HG03060 (cell line): ENCODE measurements around the gene SLC16A6.
A peak's percentile ranks its signal among the peaks of the same experiment; 100 is the strongest.
"Not testable (repeated sequence)": the region's sequence is repeated elsewhere in the genome, so short reads cannot be mapped to it uniquely, and the experiment has no call there.

Experiments used
- ATAC-seq: cut with Tn5 transposase; IDR thresholded peaks from one replicate; pipeline ENCODE4 v1.9.1; 2021; ENCODE audit warnings: low read depth, moderate number of reproducible peaks; ENCODE audit not compliant: unreplicated experiment

Gene SLC16A6

GRCh38 chr17:68290955-68291835 is at the start of gene SLC16A6, which contains the start of gene ARSG:
TSS of gene SLC16A6 (minus strand) at chr17:68291127. CDS start at chr17:68278320, 12,807 bp downstream.
TSS of gene ARSG (plus strand) at chr17:68291495. CDS start at chr17:68307494, 15,999 bp downstream.
- ATAC-seq = peak; percentile 19

- ATAC-seq = no peak
These were observed 43.5 kb upstream of the SLC16A6 start for GRCh38 chr17:68334393-68334792.

- not testable (repeated sequence) for ATAC-seq
These were observed 41.0 kb upstream of the SLC16A6 start for GRCh38 chr17:68331932-68332331.

GRCh38 chr17:68329331-68329730 is 38.4 kb upstream of the SLC16A6 start:
- no peak for ATAC-seq

- ATAC-seq = no peak
These were observed 37.7 kb upstream of the SLC16A6 start for GRCh38 chr17:68328676-68329075.

DNA sequence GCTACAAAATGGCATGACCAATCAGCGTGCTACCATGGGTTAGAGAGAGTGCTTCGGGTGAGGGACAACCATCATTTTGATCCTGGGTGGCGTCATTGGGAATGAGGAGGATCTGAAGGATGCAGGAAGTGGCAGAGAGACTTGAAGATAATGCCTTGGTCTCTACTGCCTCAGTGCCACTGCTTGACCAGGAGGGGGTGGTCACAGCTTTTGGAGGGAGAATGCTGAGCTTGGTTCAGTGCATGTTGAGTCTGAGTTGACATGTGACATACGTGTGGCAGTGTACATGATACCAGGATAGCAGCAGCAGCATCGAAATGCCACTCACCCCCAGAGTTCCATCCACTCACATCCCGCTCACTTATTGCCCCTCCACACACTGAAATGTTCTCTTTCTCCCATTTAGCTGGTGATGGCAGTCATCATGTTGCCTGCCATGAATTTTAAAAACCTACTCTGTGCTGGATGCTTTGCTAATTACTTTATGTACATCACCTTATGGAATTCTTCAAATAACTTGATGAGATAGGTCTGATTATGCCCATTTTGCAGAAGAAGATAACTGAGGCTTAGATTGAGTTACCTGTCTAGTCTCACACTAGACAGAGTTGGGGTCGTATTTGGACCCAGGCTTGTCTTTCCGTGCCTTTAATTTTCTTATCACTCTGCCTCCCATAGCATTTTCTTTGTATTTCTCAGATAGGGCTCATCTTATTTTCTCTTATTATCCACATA is 37.1 kb upstream of the SLC16A6 start:
- no peak for ATAC-seq

- ATAC-seq = no peak
These were observed 35.8 kb upstream of the SLC16A6 start for GRCh38 chr17:68326681-68327080.

DNA sequence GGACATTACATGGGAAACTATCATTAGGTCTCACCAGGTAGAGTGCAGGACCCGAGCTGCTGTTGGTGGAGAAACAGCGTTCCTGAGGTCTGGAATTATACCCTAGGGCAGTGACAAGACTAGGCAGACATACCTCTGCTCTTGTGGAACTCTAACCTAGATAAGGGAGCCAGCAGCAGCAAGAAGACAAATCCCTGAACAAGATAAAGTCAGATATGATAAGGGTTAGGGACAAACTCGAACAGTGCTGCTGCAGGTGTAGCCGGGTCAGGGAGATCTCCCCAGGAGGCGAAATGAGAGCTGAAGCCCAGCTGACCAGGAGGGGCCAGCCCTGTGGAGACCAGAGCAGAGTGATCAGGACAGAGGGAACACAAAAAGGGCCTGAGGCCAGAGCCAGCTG is 35.0 kb upstream of the SLC16A6 start:
- ATAC-seq = no peak

DNA sequence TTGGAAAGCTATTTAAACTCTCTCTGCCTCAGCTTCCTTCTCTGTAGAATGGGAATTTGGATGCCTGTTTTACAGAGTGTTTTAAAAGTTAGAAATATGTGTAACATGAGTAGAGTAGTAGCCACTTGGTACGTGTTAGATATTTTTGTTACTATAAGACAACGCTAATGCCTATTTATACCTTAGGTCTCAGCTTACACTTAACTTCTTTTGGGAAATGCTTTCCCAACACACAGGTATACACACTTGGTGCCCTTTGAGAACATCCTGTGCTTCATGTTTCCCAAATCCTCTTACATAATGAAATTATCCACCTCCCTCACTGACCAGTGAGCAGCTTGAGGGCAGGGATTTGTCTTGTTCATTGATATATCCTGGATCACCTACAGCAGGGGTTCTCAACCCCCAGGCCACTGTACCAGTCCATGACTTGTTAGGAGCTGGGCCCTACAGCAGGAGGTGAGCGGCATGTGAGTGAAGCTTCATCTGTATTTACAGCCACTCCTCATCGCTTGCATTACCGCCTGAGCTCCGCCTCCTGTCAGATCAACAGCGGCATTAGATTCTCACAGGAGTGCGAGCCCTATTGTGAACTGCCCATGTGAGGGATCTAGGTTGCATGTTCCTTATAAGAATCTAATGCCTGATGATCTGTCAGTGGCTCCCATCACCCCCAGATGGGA is 33.9 kb upstream of the SLC16A6 start:
- ATAC-seq = no peak

GRCh38 chr17:68324114-68324513 is 33.2 kb upstream of the SLC16A6 start:
- no peak for ATAC-seq

- no peak for ATAC-seq
These were observed 31.7 kb upstream of the SLC16A6 start for GRCh38 chr17:68322630-68323029.

- no peak for ATAC-seq
These were observed 30.6 kb upstream of the SLC16A6 start for GRCh38 chr17:68321556-68321954.

- no peak for ATAC-seq
These were observed 30.1 kb upstream of the SLC16A6 start for GRCh38 chr17:68320943-68321555.

GRCh38 chr17:68320311-68320865 is 29.5 kb upstream of the SLC16A6 start:
- no peak for ATAC-seq

DNA sequence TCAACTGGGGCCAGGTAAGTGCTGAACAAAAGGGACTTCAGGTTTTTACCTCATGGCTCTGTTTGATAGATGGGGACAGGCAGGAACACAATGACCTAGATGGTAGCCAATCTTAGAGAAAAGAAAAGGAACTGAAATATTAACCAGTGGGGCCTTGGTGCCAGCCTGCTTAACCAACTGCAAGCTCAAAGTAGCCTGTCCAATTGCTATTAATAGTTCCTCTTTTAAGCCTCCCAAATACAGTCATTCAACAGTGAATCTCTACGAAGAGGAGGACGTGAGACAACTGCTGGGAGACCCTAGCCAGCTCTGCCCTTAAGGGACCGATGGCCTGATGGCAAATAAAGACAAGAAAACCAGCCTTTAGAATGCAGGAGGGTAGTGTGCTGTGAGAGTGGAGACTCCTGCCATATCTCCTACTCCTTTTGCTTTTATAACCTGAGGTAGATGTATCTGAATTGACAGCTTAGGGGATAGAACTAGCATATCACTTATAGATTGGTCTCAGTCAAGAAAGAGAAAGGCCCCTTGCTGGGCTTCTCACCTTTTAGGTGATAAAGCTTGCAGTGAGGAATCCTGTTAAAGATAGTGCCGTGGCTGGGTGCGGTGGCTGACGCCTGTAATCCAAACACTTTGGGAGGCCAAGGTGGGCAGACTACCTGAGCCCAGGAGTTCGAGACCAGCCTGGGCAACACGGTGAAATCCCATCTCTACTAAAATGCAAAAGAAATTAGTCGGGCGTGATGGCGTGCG is 28.7 kb upstream of the SLC16A6 start:
- ATAC-seq = no peak

DNA sequence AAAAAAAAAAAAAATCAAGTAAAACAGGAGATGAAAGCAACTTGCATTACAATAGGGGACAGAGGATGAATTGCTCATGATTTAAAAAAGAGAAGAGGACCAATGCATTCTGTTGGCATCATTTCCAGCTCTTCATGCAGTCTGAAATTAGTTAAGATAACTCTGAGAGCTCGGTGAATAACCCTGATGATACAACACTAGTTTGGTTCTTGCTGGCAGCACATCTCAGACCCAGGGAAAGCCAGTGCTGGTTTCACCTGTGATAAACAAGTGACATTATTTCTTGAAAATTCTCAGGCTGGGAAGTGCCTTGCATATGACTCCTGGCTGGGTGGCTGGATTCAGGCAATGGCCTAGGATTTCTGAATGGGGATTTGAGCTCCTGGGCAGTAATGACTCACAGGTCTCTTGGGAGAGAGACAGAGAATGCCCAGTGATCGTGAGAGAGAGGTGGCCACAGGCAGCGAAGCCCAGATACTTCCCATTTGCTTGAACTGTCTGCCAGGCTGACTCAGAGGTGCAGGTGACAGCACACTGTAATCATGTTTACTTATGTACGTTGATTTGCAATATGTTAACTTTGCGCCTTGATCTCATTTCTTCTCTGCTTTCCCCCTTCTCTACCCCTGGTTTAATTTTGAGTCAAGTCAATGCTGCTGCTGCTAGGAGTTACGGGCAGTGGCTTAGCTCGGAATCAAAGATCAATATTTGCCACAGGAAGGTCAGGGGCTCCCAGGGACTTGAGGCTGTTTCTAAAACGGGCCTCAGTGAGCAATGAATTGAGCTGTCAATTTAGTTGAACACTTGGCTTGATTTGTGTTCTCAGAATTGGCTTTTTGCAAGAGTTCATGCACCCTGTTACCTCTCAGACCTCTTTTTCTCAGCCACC is 27.4 kb upstream of the SLC16A6 start:
- no peak for ATAC-seq

DNA sequence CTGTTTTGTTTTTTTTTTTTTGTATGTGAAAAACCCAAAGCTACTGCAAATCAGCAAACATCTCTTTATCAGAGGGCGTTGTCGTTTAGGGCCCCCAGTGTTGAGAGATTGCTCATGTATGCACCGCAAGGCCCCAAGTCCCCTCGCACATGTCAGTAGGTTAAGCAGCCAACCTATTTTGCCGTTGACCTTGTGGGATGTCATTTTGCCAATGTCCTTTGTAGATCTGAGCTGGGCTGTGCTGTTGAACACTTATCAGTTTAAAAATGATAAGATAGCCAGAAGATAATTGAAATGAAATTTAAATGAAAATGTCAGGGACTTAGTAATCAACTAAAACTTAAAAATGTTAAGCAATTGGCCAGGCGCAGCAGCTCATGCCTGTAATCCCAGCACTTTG is 26.5 kb upstream of the SLC16A6 start:
- ATAC-seq = no peak

GRCh38 chr17:68315930-68316329 is 25.0 kb upstream of the SLC16A6 start:
- ATAC-seq = no peak
